ENCODE measurements around the gene CNTN4.

The CNTN4 gene

GRCh38 chr3:2938711-2939110 is 840.0 kb downstream of the CNTN4 start:
- DNase-seq (ENCODE audit: low read depth) = no peak
- in situ Hi-C loops (cut with HindIII; ENCODE audit: low sequenced_read_pairs) = no loop called here
- TF ChIP-seq, protein P1, sequence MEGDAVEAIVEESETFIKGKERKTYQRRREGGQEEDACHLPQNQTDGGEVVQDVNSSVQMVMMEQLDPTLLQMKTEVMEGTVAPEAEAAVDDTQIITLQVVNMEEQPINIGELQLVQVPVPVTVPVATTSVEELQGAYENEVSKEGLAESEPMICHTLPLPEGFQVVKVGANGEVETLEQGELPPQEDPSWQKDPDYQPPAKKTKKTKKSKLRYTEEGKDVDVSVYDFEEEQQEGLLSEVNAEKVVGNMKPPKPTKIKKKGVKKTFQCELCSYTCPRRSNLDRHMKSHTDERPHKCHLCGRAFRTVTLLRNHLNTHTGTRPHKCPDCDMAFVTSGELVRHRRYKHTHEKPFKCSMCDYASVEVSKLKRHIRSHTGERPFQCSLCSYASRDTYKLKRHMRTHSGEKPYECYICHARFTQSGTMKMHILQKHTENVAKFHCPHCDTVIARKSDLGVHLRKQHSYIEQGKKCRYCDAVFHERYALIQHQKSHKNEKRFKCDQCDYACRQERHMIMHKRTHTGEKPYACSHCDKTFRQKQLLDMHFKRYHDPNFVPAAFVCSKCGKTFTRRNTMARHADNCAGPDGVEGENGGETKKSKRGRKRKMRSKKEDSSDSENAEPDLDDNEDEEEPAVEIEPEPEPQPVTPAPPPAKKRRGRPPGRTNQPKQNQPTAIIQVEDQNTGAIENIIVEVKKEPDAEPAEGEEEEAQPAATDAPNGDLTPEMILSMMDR (IDR thresholded peaks at IDR 0.05; ENCODE audit: low read depth, low read length, missing control alignments) = no peak
- H3K4me3 ChIP-seq (ENCODE audit: low read depth, low read length) = no peak overlapping the region

DNA sequence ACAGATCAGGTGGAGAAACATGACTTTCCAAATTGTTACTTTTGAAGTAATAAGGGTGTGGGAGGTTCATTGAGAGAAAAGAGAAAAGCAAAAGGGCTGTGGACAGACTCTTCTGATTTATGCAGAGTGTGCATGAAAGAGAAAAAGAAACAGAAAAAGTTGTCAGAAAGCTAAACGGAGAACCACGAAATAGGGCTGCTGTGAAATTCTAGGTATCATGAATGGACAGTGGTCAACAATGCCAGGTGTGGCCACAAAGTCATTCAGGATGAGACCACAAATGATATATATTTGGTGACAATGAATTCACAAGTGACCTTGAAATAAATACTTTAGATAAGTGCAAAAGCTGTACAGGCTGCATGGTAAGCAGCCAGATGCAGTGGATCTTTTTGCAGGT is 841.4 kb downstream of the CNTN4 start:
- TF ChIP-seq, protein P1 (IDR thresholded peaks at IDR 0.05; ENCODE audit: low read depth, low read length, missing control alignments) = no peak
- no peak for DNase-seq (ENCODE audit: low read depth)
- in situ Hi-C loops (cut with HindIII; ENCODE audit: low sequenced_read_pairs) = no loop called here
- no peak overlapping the region for H3K4me3 ChIP-seq (ENCODE audit: low read depth, low read length)

DNA sequence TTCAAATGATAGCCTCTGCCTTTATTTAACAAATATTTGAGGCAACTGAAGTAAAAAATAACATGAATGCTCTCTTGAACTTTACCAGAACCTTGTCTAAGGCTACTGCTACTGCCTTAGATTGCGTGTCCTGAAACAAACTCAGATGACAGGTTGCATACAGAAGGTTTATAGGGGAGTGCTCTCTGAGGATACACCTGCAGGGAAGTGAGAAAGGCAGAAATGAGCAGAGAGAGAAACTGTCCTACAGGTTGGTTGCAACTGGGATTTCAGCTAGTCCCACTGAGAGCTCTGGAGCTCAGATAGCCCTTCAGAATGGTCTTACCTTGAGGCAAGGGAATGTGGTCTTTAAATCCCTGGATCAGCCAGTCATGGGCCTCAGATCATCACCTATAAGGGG is 846.0 kb downstream of the CNTN4 start:
- no peak for DNase-seq (ENCODE audit: low read depth)
- in situ Hi-C loops (cut with HindIII; ENCODE audit: low sequenced_read_pairs) = no loop called here
- TF ChIP-seq, protein P1 (IDR thresholded peaks at IDR 0.05; ENCODE audit: low read depth, low read length, missing control alignments) = no peak
- H3K4me3 ChIP-seq (ENCODE audit: low read depth, low read length) = no peak overlapping the region

- DNase-seq (ENCODE audit: low read depth) = no peak
- TF ChIP-seq, protein P1 (IDR thresholded peaks at IDR 0.05; ENCODE audit: low read depth, low read length, missing control alignments) = no peak
- in situ Hi-C loops (cut with HindIII; ENCODE audit: low sequenced_read_pairs) = no loop called here
- H3K4me3 ChIP-seq (ENCODE audit: low read depth, low read length) = no peak overlapping the region
These were observed 846.5 kb downstream of the CNTN4 start for GRCh38 chr3:2945121-2945520.

DNA sequence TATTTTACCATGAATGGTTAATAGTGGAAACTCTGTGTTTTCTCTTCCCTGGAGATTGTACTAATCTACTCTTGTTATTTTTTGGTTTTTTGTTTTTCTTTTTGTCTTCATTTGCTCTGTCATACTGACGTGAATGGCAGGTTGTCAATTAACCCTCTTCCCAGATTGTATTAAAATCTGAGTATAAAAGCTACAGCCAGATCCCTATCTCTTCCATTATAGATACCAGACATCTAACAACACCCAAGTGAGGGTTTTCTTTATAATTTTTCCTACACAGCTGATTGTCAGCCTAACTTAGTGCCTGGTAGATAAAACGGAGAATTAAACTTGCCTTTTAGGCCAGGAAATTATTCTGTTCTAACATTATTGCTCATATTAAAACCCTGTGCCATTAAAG is 848.9 kb downstream of the CNTN4 start:
- DNase-seq (ENCODE audit: low read depth) = no peak
- in situ Hi-C loops (cut with HindIII; ENCODE audit: low sequenced_read_pairs) = no loop called here
- TF ChIP-seq, protein P1 (IDR thresholded peaks at IDR 0.05; ENCODE audit: low read depth, low read length, missing control alignments) = no peak
- H3K4me3 ChIP-seq (ENCODE audit: low read depth, low read length) = no peak overlapping the region

GRCh38 chr3:2948882-2949281 is 850.2 kb downstream of the CNTN4 start:
- TF ChIP-seq, protein P1 (IDR thresholded peaks at IDR 0.05; ENCODE audit: low read depth, low read length, missing control alignments) = no peak
- no peak for DNase-seq (ENCODE audit: low read depth)
- in situ Hi-C loops (cut with HindIII; ENCODE audit: low sequenced_read_pairs) = no loop called here
- no peak overlapping the region for H3K4me3 ChIP-seq (ENCODE audit: low read depth, low read length)

GRCh38 chr3:2950159-2950558 is 851.5 kb downstream of the CNTN4 start:
- DNase-seq (ENCODE audit: low read depth) = no peak
- in situ Hi-C loops (cut with HindIII; ENCODE audit: low sequenced_read_pairs) = no loop called here
- no peak overlapping the region for H3K4me3 ChIP-seq (ENCODE audit: low read depth, low read length)
- TF ChIP-seq, protein P1 (IDR thresholded peaks at IDR 0.05; ENCODE audit: low read depth, low read length, missing control alignments) = no peak
